ENCODE data around the gene PTPRS. TPM values are rescaled to one million over a fixed set of nuclear protein-coding genes. Genes with fewer than 3 reads are reported as not detected.

PTPRS gene
- total and polyA plus RNA-seq, 2 of the 8 experiments (the other 6 are each of a cell fraction or from before 2014, with no cell fraction given), result 96.8 to 223 TPM

- TF ChIP-seq ATF2 (IDR thresholded peaks at IDR 0.05; ENCODE audit: low read length) (no peak), CBX5 (IDR thresholded peaks at IDR 0.05; ENCODE audit: low read depth, low read length) (no peak), SP1 (IDR thresholded peaks at IDR 0.05; ENCODE audit: low read depth, low read length) (no peak), BACH1 (IDR thresholded peaks at IDR 0.05; ENCODE audit: low read length) (no peak), HDAC6 (IDR thresholded peaks at IDR 0.05; ENCODE audit: low read depth, low read length) (no peak), SUZ12 (IDR thresholded peaks at IDR 0.05; ENCODE audit: low read length) (no peak), CHD7 (IDR thresholded peaks at IDR 0.05; ENCODE audit: insufficient replicate concordance, low read length) (no peak), SAP30 (IDR thresholded peaks at IDR 0.05; ENCODE audit: insufficient read depth, insufficient replicate concordance, low read length) (no peak), SIX5 (IDR thresholded peaks at IDR 0.05; ENCODE audit: low read depth, low read length) (no peak), TAF7 (optimal IDR thresholded peaks at IDR 0.05; ENCODE audit: borderline replicate concordance, low read depth, low read length) (no peak)
Measured at GRCh38 chr19:5305163-5305562, 35.4 kb downstream of the PTPRS start (continued).

All from H1 (cell line).